HS-27A (cell line): ENCODE measurements around the gene MIP.
"Not testable (repeated sequence)": the region's sequence is repeated elsewhere in the genome, so short reads cannot be mapped to it uniquely, and the experiment has no call there.

ENCODE experiments used
- DNase-seq: peaks from one replicate; pipeline ENCODE4 v3.0.0-alpha.2; 2012; ENCODE audit warnings: low read depth, missing footprints

The MIP gene

GRCh38 chr12:56468216-56469006, 14.0 kb upstream of the MIP start, which contains the start of gene SPRYD4:
Gene SPRYD4 (plus strand): TSS chr12:56468578. CDS start chr12:56468592, 14 bp downstream.
- peak; percentile 57 for DNase-seq

- no peak for DNase-seq
Observed at GRCh38 chr12:56462565-56462964, 8.1 kb upstream of the MIP start.

GRCh38 chr12:56461235-56462159, 7.0 kb upstream of the MIP start:
- no peak for DNase-seq

- DNase-seq: no peak
Observed at GRCh38 chr12:56457817-56458216, 3.4 kb upstream of the MIP start.

- no peak for DNase-seq
Observed at GRCh38 chr12:56451147-56451546, 3.3 kb downstream of the MIP start.

- no peak for DNase-seq
Observed at GRCh38 chr12:56450241-56450640, 4.2 kb downstream of the MIP start.

GRCh38 chr12:56449622-56449984, 4.9 kb downstream of the MIP start:
- no peak for DNase-seq

GRCh38 chr12:56448860-56449621, 5.4 kb downstream of the MIP start, which contains the start of gene TIMELESS:
Gene TIMELESS (minus strand): TSS chr12:56449426. CDS start chr12:56434170, 15,256 bp downstream.
- peak; percentile 80 for DNase-seq

GRCh38 chr12:56443208-56443607, 11.2 kb downstream of the MIP start:
- DNase-seq: not testable (repeated sequence)

- no peak for DNase-seq
Observed at GRCh38 chr12:56437430-56438176, 16.9 kb downstream of the MIP start.

- no peak for DNase-seq
Observed at GRCh38 chr12:56434828-56435227, 19.6 kb downstream of the MIP start.

GRCh38 chr12:56431850-56432249, 22.6 kb downstream of the MIP start:
- no peak for DNase-seq

GRCh38 chr12:56431288-56431687, 23.2 kb downstream of the MIP start:
- no peak for DNase-seq

- DNase-seq: no peak
Observed at GRCh38 chr12:56425940-56426438, 28.5 kb downstream of the MIP start.

- DNase-seq: no peak
Observed at GRCh38 chr12:56425193-56425592, 29.3 kb downstream of the MIP start.

- DNase-seq: no peak
Observed at GRCh38 chr12:56420411-56420810, 34.0 kb downstream of the MIP start.

GRCh38 chr12:56417739-56418138, 36.7 kb downstream of the MIP start:
- no peak for DNase-seq

- no peak for DNase-seq
Observed at GRCh38 chr12:56414401-56414800, 40.1 kb downstream of the MIP start.

- no peak for DNase-seq
Observed at GRCh38 chr12:56413392-56413791, 41.1 kb downstream of the MIP start.

GRCh38 chr12:56411781-56412639, 42.4 kb downstream of the MIP start:
- DNase-seq: no peak
